ENCODE results near the gene MGRN1. TPM values are rescaled to one million over a fixed set of nuclear protein-coding genes. Genes with fewer than 3 reads are reported as not detected.

Gene MGRN1
- total RNA-seq, 2 donors from 2014 or later: 66.9 to 71.4 TPM

GRCh38 chr16:4664538-4665418 is 40.2 kb downstream of the MGRN1 start:
- H3K4me3 Mint-ChIP-seq: no peak overlapping the region
- H3K4me1 Mint-ChIP-seq: peaks cover 9% of the 10 kb centered on the region
- no peaks in the 10 kb centered on the region for H3K9me3 Mint-ChIP-seq
- Histone ChIP-seq H3K4me3 (ENCODE audit: low read length) (no peak overlapping the region), H3K4me1 (ENCODE audit: control insufficient read depth, insufficient read depth, low read length) (no peaks in the 10 kb centered on the region), H3K9me3 (ENCODE audit: control insufficient read depth, low read length) (no peaks in the 10 kb centered on the region), H3K27ac (ENCODE audit: low read depth, low read length) (no peak overlapping the region), H3K36me3 (ENCODE audit: control insufficient read depth, insufficient read depth, low read length) (peaks cover 53% of the 10 kb centered on the region), H3K9ac (ENCODE audit: extremely low read depth, low read length, poor library complexity, severe bottlenecking) (no peak overlapping the region), H3K27me3 (ENCODE audit: control insufficient read depth, insufficient read depth, low read length, poor library complexity, severe bottlenecking) (no peaks in the 10 kb centered on the region)
- DNase-seq: no peak
- TF ChIP-seq CTCF (conservative IDR thresholded peaks at IDR 0.05): no peak
- H3K27me3 Mint-ChIP-seq (ENCODE audit: insufficient read depth): no peaks in the 10 kb centered on the region
- peaks cover 24% of the 10 kb centered on the region for H3K36me3 Mint-ChIP-seq (ENCODE audit: low read depth)
- peak overlapping the region; percentile 60 for H3K27ac Mint-ChIP-seq
- WGBS, 2 experiments (ENCODE audit: insufficient coverage in 1 of 2, insufficient read length in 1 of 2): 91 to 94% methylated on average over 19 to 26 of the region's 26 CpGs

GRCh38 chr16:4666537-4667202 is 42.0 kb downstream of the MGRN1 start:
- H3K4me1 ChIP-seq (ENCODE audit: control insufficient read depth, insufficient read depth, low read length): no peaks in the 10 kb centered on the region
- no peak overlapping the region for H3K27ac ChIP-seq (ENCODE audit: low read depth, low read length)
- H3K4me3 Mint-ChIP-seq: no peak overlapping the region
- H3K36me3 Mint-ChIP-seq (ENCODE audit: low read depth): peaks cover 37% of the 10 kb centered on the region
- DNase-seq: no peak
- no peaks in the 10 kb centered on the region for H3K9me3 Mint-ChIP-seq
- no peaks in the 10 kb centered on the region for H3K27me3 Mint-ChIP-seq (ENCODE audit: insufficient read depth)
- peaks cover 55% of the 10 kb centered on the region for H3K36me3 ChIP-seq (ENCODE audit: control insufficient read depth, insufficient read depth, low read length)
- H3K27me3 ChIP-seq (ENCODE audit: control insufficient read depth, insufficient read depth, low read length, poor library complexity, severe bottlenecking): no peaks in the 10 kb centered on the region
- H3K27ac Mint-ChIP-seq: no peak overlapping the region
- peak; percentile 46 for TF ChIP-seq CTCF (conservative IDR thresholded peaks at IDR 0.05)
- H3K9me3 ChIP-seq (ENCODE audit: control insufficient read depth, low read length): no peaks in the 10 kb centered on the region
- H3K9ac ChIP-seq (ENCODE audit: extremely low read depth, low read length, poor library complexity, severe bottlenecking): no peak overlapping the region
- H3K4me1 Mint-ChIP-seq: peaks cover 9% of the 10 kb centered on the region
- 94 to 95% methylated on average over 20 of the region's 20 CpGs for WGBS, 2 experiments (ENCODE audit: insufficient coverage in 1 of 2, insufficient read length in 1 of 2)
- no peak overlapping the region for H3K4me3 ChIP-seq (ENCODE audit: low read length)

GRCh38 chr16:4667203-4667963 is 42.8 kb downstream of the MGRN1 start:
- Histone ChIP-seq H3K4me1 (ENCODE audit: control insufficient read depth, insufficient read depth, low read length) (no peaks in the 10 kb centered on the region), H3K36me3 (ENCODE audit: control insufficient read depth, insufficient read depth, low read length) (peaks cover 57% of the 10 kb centered on the region), H3K9ac (ENCODE audit: extremely low read depth, low read length, poor library complexity, severe bottlenecking) (no peak overlapping the region), H3K4me3 (ENCODE audit: low read length) (no peak overlapping the region), H3K9me3 (ENCODE audit: control insufficient read depth, low read length) (no peaks in the 10 kb centered on the region), H3K27ac (ENCODE audit: low read depth, low read length) (peak overlapping the region; percentile 53), H3K27me3 (ENCODE audit: control insufficient read depth, insufficient read depth, low read length, poor library complexity, severe bottlenecking) (no peaks in the 10 kb centered on the region)
- Mint-ChIP-seq H3K27ac (no peak overlapping the region), H3K9me3 (no peaks in the 10 kb centered on the region), H3K27me3 (ENCODE audit: insufficient read depth) (no peaks in the 10 kb centered on the region), H3K4me3 (no peak overlapping the region), H3K4me1 (peaks cover 9% of the 10 kb centered on the region), H3K36me3 (ENCODE audit: low read depth) (peaks cover 42% of the 10 kb centered on the region)
- no peak for DNase-seq
- TF ChIP-seq CTCF (conservative IDR thresholded peaks at IDR 0.05): no peak
- WGBS, 2 experiments (ENCODE audit: insufficient coverage in 1 of 2, insufficient read length in 1 of 2): 94 to 96% methylated on average over 20 of the region's 20 CpGs
